Lower leg skin (tissue), 4 donors: ENCODE measurements around the gene KAZN. TPM values are rescaled to one million over a fixed set of nuclear protein-coding genes. Genes with fewer than 3 reads are reported as not detected.

ENCODE experiments used
- DNase-seq, 2 donors: peaks; one replicate each; pipeline ENCODE4 v3.0.0-alpha.2; 2019; ENCODE audit warnings: low spot score in 2 of 2
- H3K4me3 ChIP-seq: fragments of 200-600 bp; sonication (generic); 2 replicates; pipeline ENCODE4 v1.5.1; 2017; ENCODE audit warnings: mild to moderate bottlenecking, low read depth; ENCODE audit not compliant: poor library complexity, severe bottlenecking
- CTCF ChIP-seq, 3 donors: fragments of 450-650 bp; IDR thresholded peaks; one replicate each; pipeline ENCODE4 v1.5.1; 2016; ENCODE audit warnings: antibody characterized with exemption in 3 of 3, mild to moderate bottlenecking in 3 of 3, moderate library complexity in 2 of 3
- POLR2A ChIP-seq, 2 donors: fragments of 450-650 bp; IDR thresholded peaks; one replicate each; pipeline ENCODE4 v1.6.1; 2016 to 2017; ENCODE audit warnings: antibody characterized with exemption in 2 of 2, mild to moderate bottlenecking in 1 of 2, moderate library complexity in 1 of 2
- WGBS, 2 donors: methylation state at CpG; one replicate each; pipeline ENCODE4 v1.1.5; 2018; 5-methylcytosine and 5-hydroxymethylcytosine counted together
- intact Hi-C: fragments of 100-400 bp; cut with DNase I; formaldehyde crosslinking; loops from one replicate; pipeline ENCODE4 v1.15.0; 2023; ENCODE audit warnings: low total_unique reads
- total RNA-seq, 4 donors: library from RNA; depleted of rRNA; stranded (reverse); fragments of >200 nt; gene quantifications; one replicate each; pipeline ENCODE4 v1.1.0, GENCODE V29; 2016

The KAZN gene
- total RNA-seq, 4 donors from 2014 or later = 21.4 to 36.0 (median 28.4) TPM

GRCh38 chr1:14743368-14743767, 144.9 kb downstream of the KAZN start:
- 88 to 93% methylated on average over 6 of the region's 6 CpGs for WGBS, 2 donors
- DNase-seq = no peak
- intact Hi-C loops = no loop called here
- no peak for TF ChIP-seq CTCF (IDR thresholded peaks at IDR 0.05)
- no peak for TF ChIP-seq POLR2A (IDR thresholded peaks at IDR 0.05)
- H3K4me3 ChIP-seq = no peak overlapping the region

DNA sequence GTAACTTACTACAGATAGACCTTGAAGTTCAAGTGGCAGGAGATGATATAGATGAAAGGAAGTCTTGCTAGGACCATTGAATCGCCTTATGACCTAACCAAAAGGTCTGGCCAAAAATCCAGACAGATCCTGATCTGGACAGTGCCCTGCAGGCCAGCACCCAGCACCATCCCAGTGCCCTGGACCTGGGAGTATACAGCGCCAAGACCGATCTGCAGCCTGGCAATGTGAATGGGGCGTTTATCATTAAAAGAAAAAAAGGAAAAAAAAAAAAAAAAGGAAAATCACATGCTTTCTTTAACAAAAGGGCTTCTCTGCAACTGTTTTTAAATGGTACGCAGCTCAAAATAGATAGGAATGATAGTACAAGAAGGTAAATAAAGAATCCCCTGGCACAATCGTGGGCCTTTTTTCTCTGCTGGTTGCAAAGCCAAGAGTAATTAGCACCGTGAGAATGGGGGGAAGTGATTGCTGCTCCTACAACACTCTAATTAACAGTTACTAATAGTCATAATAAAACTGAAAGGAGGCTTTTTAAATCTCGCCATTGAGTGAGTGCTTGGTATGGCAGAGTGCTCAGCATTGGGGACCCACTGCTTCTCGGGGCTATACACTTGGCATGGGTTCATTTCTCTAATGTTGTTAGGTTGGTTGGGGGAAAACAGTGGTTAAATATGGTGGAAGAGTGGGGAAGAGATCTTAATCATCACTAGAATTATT, 146.7 kb downstream of the KAZN start:
- intact Hi-C loops = no loop called here
- no peak for DNase-seq
- TF ChIP-seq POLR2A (IDR thresholded peaks at IDR 0.05) (no peak), CTCF (IDR thresholded peaks at IDR 0.05) (no peak)
- WGBS, 2 donors = 65 to 70% methylated on average over 9 of the region's 9 CpGs
- no peak overlapping the region for H3K4me3 ChIP-seq

GRCh38 chr1:14745789-14746188, 147.3 kb downstream of the KAZN start:
- intact Hi-C loops = no loop called here
- no peak overlapping the region for H3K4me3 ChIP-seq
- no peak for DNase-seq
- WGBS, 2 donors = 52 to 57% methylated on average over 6 of the region's 6 CpGs
- TF ChIP-seq CTCF (IDR thresholded peaks at IDR 0.05) = no peak
- TF ChIP-seq POLR2A (IDR thresholded peaks at IDR 0.05) = no peak

GRCh38 chr1:14746393-14746792, 147.9 kb downstream of the KAZN start:
- intact Hi-C loops = no loop called here
- TF ChIP-seq POLR2A (IDR thresholded peaks at IDR 0.05) (no peak), CTCF (IDR thresholded peaks at IDR 0.05) (no peak)
- WGBS, 2 donors = 87 to 92% methylated on average over 4 of the region's 4 CpGs

GRCh38 chr1:14748151-14748550, 149.7 kb downstream of the KAZN start:
- intact Hi-C loops = no loop called here
- TF ChIP-seq POLR2A (IDR thresholded peaks at IDR 0.05) = no peak
- no peak for TF ChIP-seq CTCF (IDR thresholded peaks at IDR 0.05)
- DNase-seq = no peak
- H3K4me3 ChIP-seq = no peak overlapping the region
- WGBS, 2 donors = 91 to 100% methylated on average over 5 of the region's 5 CpGs

More at GRCh38 chr1:14746393-14746792, 147.9 kb downstream of the KAZN start:
- no peak for DNase-seq
- H3K4me3 ChIP-seq = no peak overlapping the region

DNA sequence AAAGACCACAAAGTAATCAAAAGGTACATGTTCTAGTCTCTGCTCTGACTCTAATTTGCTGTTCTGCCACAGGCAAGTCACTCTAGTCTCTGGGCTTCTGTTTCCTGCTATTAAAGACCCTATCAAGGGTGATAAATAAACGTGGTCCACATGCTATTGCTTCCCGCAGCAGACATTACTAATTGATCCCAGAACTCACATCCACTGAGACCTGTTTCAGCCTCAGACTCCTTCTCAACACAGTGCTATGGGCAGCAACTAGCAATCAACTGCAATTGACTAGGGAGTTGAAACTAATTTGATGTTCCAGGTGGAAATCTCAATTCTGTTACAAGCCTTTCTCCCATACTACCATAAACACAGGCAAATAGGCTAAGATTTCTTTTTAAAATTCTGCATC, 150.5 kb downstream of the KAZN start:
- no peak for DNase-seq
- no peak overlapping the region for H3K4me3 ChIP-seq
- TF ChIP-seq CTCF (IDR thresholded peaks at IDR 0.05) (no peak), POLR2A (IDR thresholded peaks at IDR 0.05) (no peak)
- WGBS, 2 donors = 77 to 81% methylated on average over 2 of the region's 2 CpGs
- intact Hi-C loops = no loop called here
